K562 (cell line): ENCODE data around the gene KCNMB4. TPM values are rescaled to one million over a fixed set of nuclear protein-coding genes. Genes with fewer than 3 reads are reported as not detected.
A peak's percentile ranks its signal among the peaks of the same experiment; 100 is the strongest.

Experiments used
- ATAC-seq: fragments of 200-7000 bp; cut with Tn5 transposase; 3 replicates; pipeline ENCODE4 v1.9.1; 2020; ENCODE audit warnings: moderate library complexity
- BruUV-seq: library from RNA; stranded (reverse); fragments of 400-500 nt; replicated peaks from 2 replicates; lab custom pipeline; 2021; lab: Mats Ljungman, UMichigan
- CTCF ChIA-PET: fragments of 300-600 bp; formaldehyde crosslinking; extraction: SDS; loops from one replicate; lab custom pipeline; 2021; ENCODE audit warnings: low intra/inter-chr PET ratio; lab: Yijun Ruan, JAX
- POLR2A ChIA-PET: fragments of 300-600, 350-650 bp; sonication (Branson Sonifier 250); formaldehyde crosslinking; extraction: SDS; loops from one replicate; lab custom pipeline; 2021; ENCODE audit warnings: antibody characterized with exemption, inconsistent platforms; lab: Yijun Ruan, JAX
- DNase-seq, 4 experiments: peaks; one replicate each; pipeline versions ENCODE4 v3.0.0 to v3.0.0-alpha.2; 2011 to 2018; ENCODE audit warnings: low spot score in 3 of 4, mixed read lengths in 3 of 4; ENCODE audit errors: extremely low read depth in 1 of 4
- FAIRE-seq: peaks from 2 replicates; lab custom pipeline; 2011; peaks lifted over from hg19 to GRCh38; lab: Jason Lieb, UNC
- H2AFZ ChIP-seq: 2 replicates; pipeline ENCODE4 v1.6.0; 2011; ENCODE audit warnings: low read depth, low read length, control low read depth, inconsistent platforms
- H3K27ac ChIP-seq: fragments of 200-600 bp; 3 replicates; pipeline ENCODE4 v1.8.0; 2011; ENCODE audit warnings: low read depth, mild to moderate bottlenecking, control low read depth, inconsistent platforms, low read length, moderate library complexity, mixed read lengths; ENCODE audit errors: extremely low read depth
- H3K27me3 ChIP-seq, 2 experiments: fragments of 300-600 bp in 1 of 2; 2 replicates in 1 of 2; 3 replicates in 1 of 2; pipeline versions ENCODE4 v1.6.0 to v1.8.0; 2011; ENCODE audit warnings: inconsistent platforms in 2 of 2, low read length in 2 of 2, mild to moderate bottlenecking in 1 of 2, mixed read lengths in 1 of 2, moderate library complexity in 1 of 2; ENCODE audit not compliant: control insufficient read depth in 2 of 2, insufficient read depth in 2 of 2
- H3K36me3 ChIP-seq: fragments of 300-600 bp; 3 replicates; pipeline ENCODE4 v1.8.0; 2011; ENCODE audit warnings: mild to moderate bottlenecking, low read length, inconsistent platforms; ENCODE audit not compliant: control insufficient read depth, insufficient read depth
- H3K4me1 ChIP-seq, 2 experiments: fragments of 200-600 bp in 1 of 2; replicated peaks in 1 of 2; 2 replicates in 1 of 2; 3 replicates in 1 of 2; pipeline versions ENCODE4 v1.5.1 to v1.8.0; 2011; ENCODE audit warnings: inconsistent platforms in 2 of 2, low read length in 2 of 2, mild to moderate bottlenecking in 1 of 2, mixed read lengths in 1 of 2, moderate library complexity in 1 of 2; ENCODE audit not compliant: control insufficient read depth in 2 of 2, insufficient read depth in 2 of 2
- H3K4me2 ChIP-seq: 2 replicates; pipeline ENCODE4 v1.6.1; 2011; ENCODE audit warnings: low read length, control low read depth, inconsistent platforms, mixed read lengths; ENCODE audit not compliant: insufficient read depth
- H3K4me3 ChIP-seq: fragments of 200-600 bp; sonication (generic), shearing (Covaris generic); 2 replicates; pipeline ENCODE4 v1.5.1; 2016; ENCODE audit warnings: control low read depth, inconsistent platforms
- H3K79me2 ChIP-seq: fragments of 200-600 bp; 3 replicates; pipeline ENCODE4 v1.8.0; 2011; ENCODE audit warnings: low read length, inconsistent platforms; ENCODE audit not compliant: control insufficient read depth, insufficient read depth
- H3K9ac ChIP-seq, 2 experiments: 2 replicates each; pipeline versions ENCODE4 v1.6.0 to v1.6.1; 2011; ENCODE audit warnings: low read depth in 2 of 2, low read length in 2 of 2, control low read depth in 1 of 2, inconsistent platforms in 1 of 2, mild to moderate bottlenecking in 1 of 2, mixed read lengths in 1 of 2; ENCODE audit not compliant: insufficient read depth in 1 of 2
- H3K9me1 ChIP-seq: one replicate; pipeline ENCODE4 v1.6.0; 2011; ENCODE audit warnings: inconsistent platforms, mild to moderate bottlenecking, low read length, moderate library complexity; ENCODE audit not compliant: control insufficient read depth, insufficient read depth
- H3K9me3 ChIP-seq: replicated peaks from 2 replicates; pipeline ENCODE4 v1.5.1; 2011; ENCODE audit warnings: low read depth, low read length, inconsistent platforms; ENCODE audit not compliant: control insufficient read depth, insufficient read depth
- H4K20me1 ChIP-seq: replicated peaks from 2 replicates; pipeline ENCODE4 v1.6.1; 2011; ENCODE audit warnings: low read length, inconsistent platforms, mixed read lengths; ENCODE audit not compliant: control insufficient read depth, insufficient read depth
- ATF3 ChIP-seq, 2 experiments: fragments of 450-650 bp in 1 of 2; sonication (generic) in 1 of 2; formaldehyde crosslinking in 1 of 2; IDR thresholded peaks in 1 of 2; conservative IDR thresholded peaks in 1 of 2; 2 replicates each; pipeline versions ENCODE4 v1.6.1 to v1.8.1; 2016 to 2023; ENCODE audit warnings: mild to moderate bottlenecking in 2 of 2, moderate library complexity in 2 of 2, inconsistent platforms in 1 of 2, missing genetic modification reagents in 1 of 2
- CEBPG ChIP-seq, 3 experiments: fragments of 200-800 bp in 1 of 3; sonication (Bioruptor generic) in 1 of 3; sonication (generic) in 1 of 3; formaldehyde crosslinking in 1 of 3; IDR thresholded peaks in 2 of 3; conservative IDR thresholded peaks in 1 of 3; 2 replicates each; pipeline versions ENCODE4 v1.6.1 to v1.8.0; 2016 to 2022; ENCODE audit warnings: missing compliant biosample characterization in 2 of 3, missing genetic modification characterization in 2 of 3, mild to moderate bottlenecking in 1 of 3, missing genetic modification reagents in 1 of 3
- EP400 ChIP-seq: fragments of 450-650 bp; IDR thresholded peaks from 2 replicates; pipeline ENCODE4 v1.6.1; 2017; ENCODE audit warnings: antibody characterized with exemption, mild to moderate bottlenecking, moderate library complexity
- IRF1 ChIP-seq: sonication (generic); formaldehyde crosslinking; IDR thresholded peaks from 2 replicates; pipeline ENCODE4 v1.8.0; 2022; ENCODE audit warnings: missing genetic modification reagents, mild to moderate bottlenecking, borderline replicate concordance
- IRF2 ChIP-seq: sonication (generic); formaldehyde crosslinking; IDR thresholded peaks from 2 replicates; pipeline ENCODE4 v1.8.1; 2022; ENCODE audit warnings: mild to moderate bottlenecking, missing genetic modification reagents
- KHSRP ChIP-seq: fragments of 450-650 bp; IDR thresholded peaks from 2 replicates; pipeline ENCODE4 v1.6.1; 2017
- MCM3 ChIP-seq: fragments of 450-650 bp; IDR thresholded peaks from 2 replicates; pipeline ENCODE4 v1.6.1; 2016
- MLLT1 ChIP-seq, 2 experiments: fragments of 450-650 bp; IDR thresholded peaks; 2 replicates each; pipeline ENCODE4 v1.6.1; 2016
- NCOR1 ChIP-seq: fragments of 450-650 bp; IDR thresholded peaks from 2 replicates; pipeline ENCODE4 v1.6.1; 2016; ENCODE audit warnings: mild to moderate bottlenecking, moderate library complexity
- NFXL1 ChIP-seq: fragments of 450-650 bp; formaldehyde crosslinking; IDR thresholded peaks from 2 replicates; pipeline ENCODE4 v1.4.0; 2021; ENCODE audit warnings: mild to moderate bottlenecking
- SMAD4 ChIP-seq: fragments of 250-450 bp; sonication (Bioruptor Pico); conservative IDR thresholded peaks from 2 replicates; pipeline ENCODE4 v1.8.0; 2021; ENCODE audit warnings: inconsistent platforms, mild to moderate bottlenecking, moderate library complexity
- TRIM24 ChIP-seq, 2 experiments: fragments of 450-650 bp; IDR thresholded peaks; 2 replicates each; pipeline ENCODE4 v1.6.1; 2016
- ZFP36 ChIP-seq: fragments of 150-350 bp; IDR thresholded peaks from 2 replicates; pipeline ENCODE4 v1.6.1; 2018; ENCODE audit warnings: low read length, low read depth; ENCODE audit not compliant: partially characterized antibody
- WGBS: fragments of 100-300 bp; shearing (Covaris generic); methylation state at CpG from one replicate; pipeline ENCODE4 v1.1.6; 2016; ENCODE audit warnings: low coverage, mixed read lengths; ENCODE audit not compliant: insufficient coverage; ENCODE audit errors: missing lambda C conversion rate; 5-methylcytosine and 5-hydroxymethylcytosine counted together
- in situ Hi-C: fragments of 300-500 bp; cut with MboI; formaldehyde crosslinking; loops from 4 replicates; pipeline ENCODE4 v1.15.0; 2018; ENCODE audit warnings: inconsistent platforms, mixed read lengths
- intact Hi-C: fragments of 100-400 bp; cut with micrococcal nuclease; formaldehyde crosslinking; loops from 2 replicates; pipeline ENCODE4 v1.14.2; 2022
- polyA plus RNA-seq, 8 experiments: library from polyadenylated mRNA; depleted of rRNA in 4 of 8; stranded (reverse) in 5 of 8; unstranded in 3 of 8; fragments of >200 nt; fragmentation: Nextera tagmentation in 2 of 8; fragmentation: Illumina TruSeq in 1 of 8; extraction: Ambion mirVana in 2 of 8; extraction: Trizol in 1 of 8; gene quantifications; 2 replicates each; pipeline versions ENCODE4 v1.2.1 to v1.2.3, GENCODE V29; 2011 to 2014; ENCODE audit warnings: inconsistent platforms in 1 of 8, missing spikeins in 1 of 8
- total RNA-seq, 7 experiments: library from RNA; depleted of rRNA in 6 of 7; stranded (reverse); fragments of >200 nt in 6 of 7; fragmentation: Illumina TruSeq in 2 of 7; extraction: Trizol in 2 of 7; gene quantifications; 2 replicates each; pipeline versions ENCODE4 v1.2.1 to v1.2.3, GENCODE V29; 2011 to 2021; ENCODE audit warnings: low replicate concordance in 1 of 7

The KCNMB4 gene
- total and polyA plus RNA-seq, 9 of the 15 experiments (the other 6 are each of a cell fraction or from before 2014, with no cell fraction given) = 0.01 to 0.14 (median 0.06) TPM; not detected in 1

- Histone ChIP-seq H3K36me3 (no peaks in the 10 kb centered on the region), H3K4me1 (no peaks in the 10 kb centered on the region), H3K9me1 (no peaks in the 10 kb centered on the region), H3K4me3 (no peak overlapping the region), H3K27ac (no peak overlapping the region), H3K79me2 (no peaks in the 10 kb centered on the region), H3K9me3 (no peaks in the 10 kb centered on the region), H4K20me1 (no peaks in the 10 kb centered on the region), H3K4me2 (no peak overlapping the region), H3K27me3 (no peaks in the 10 kb centered on the region), H2AFZ (no peak overlapping the region), H3K9ac (no peak overlapping the region)
- in situ Hi-C loops = no loop called here
- 46% methylated on average over 4 of the region's 4 CpGs for WGBS
- ChIA-PET CTCF (no interaction called here), POLR2A (no interaction called here)
- 0 out of 2 replicates have a peak, but pooled peaks have one; percentile 20 for TF ChIP-seq SMAD4 (CRISPR knock-in tag)
- TF ChIP-seq NCOR1 = no peak
- no peak for TF ChIP-seq KHSRP
- peak; percentile 34 for TF ChIP-seq ATF3 (IDR thresholded peaks at IDR 0.05)
- TF ChIP-seq ATF3 (CRISPR knock-in tag; conservative IDR thresholded peaks at IDR 0.05) = no peak
- TF ChIP-seq IRF2 (CRISPR knock-in tag) = no peak
- no peak for TF ChIP-seq MLLT1 (IDR thresholded peaks at IDR 0.05)
- TF ChIP-seq NFXL1 = no peak
- TF ChIP-seq IRF1 (CRISPR knock-in tag) = no peak
- no peak for TF ChIP-seq ZFP36
- TF ChIP-seq MCM3 = no peak
- peak; percentile 70 to 77; a peak in 2 of 4 replicates for TF ChIP-seq TRIM24 (IDR thresholded peaks at IDR 0.05)
- TF ChIP-seq CEBPG (CRISPR knock-in tag; IDR thresholded peaks at IDR 0.05) = peak; percentile 56
- peak in 1 of 2 experiments; percentile 85; a peak in 2 of 4 replicates for TF ChIP-seq CEBPG (tag; conservative IDR thresholded peaks at IDR 0.05 in 1 of 2, IDR thresholded peaks at IDR 0.05 in 1 of 2)
- TF ChIP-seq EP400 = 0 out of 2 replicates have a peak, but pooled peaks have one; percentile 25
- DNase-seq = no peak
- FAIRE-seq = no peak
- intact Hi-C loops = no loop called here
- ATAC-seq = no peak
- BruUV-seq = no TSS peak
Measured at GRCh38 chr12:70383484-70383883, 17.4 kb downstream of the KCNMB4 start.
